GM21786 (cell line): Measurements from ENCODE around the gene FRS2.

Source experiments
- ATAC-seq: cut with Tn5 transposase; IDR thresholded peaks from one replicate; pipeline ENCODE4 v1.9.1; 2021; ENCODE audit not compliant: unreplicated experiment

The FRS2 gene

DNA sequence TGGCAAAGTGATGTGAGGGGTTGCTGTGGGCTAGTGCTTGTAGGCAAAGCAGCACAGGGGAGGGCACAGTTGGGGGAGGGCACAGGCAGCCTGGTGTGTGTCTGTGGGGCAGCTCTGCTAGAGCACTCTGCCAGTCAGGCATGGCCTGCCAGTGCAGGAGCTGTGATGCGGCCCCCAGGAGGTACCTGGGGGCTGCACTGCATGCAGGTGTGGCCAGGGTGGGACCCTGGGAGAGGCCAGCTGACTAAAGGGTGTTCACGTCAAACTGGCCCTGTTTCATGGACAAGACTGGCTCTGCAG lies 54.1 kb downstream of the FRS2 start:
- no peak for ATAC-seq

- no peak for ATAC-seq
Observed at GRCh38 chr12:69524755-69525469, 54.7 kb downstream of the FRS2 start.

DNA sequence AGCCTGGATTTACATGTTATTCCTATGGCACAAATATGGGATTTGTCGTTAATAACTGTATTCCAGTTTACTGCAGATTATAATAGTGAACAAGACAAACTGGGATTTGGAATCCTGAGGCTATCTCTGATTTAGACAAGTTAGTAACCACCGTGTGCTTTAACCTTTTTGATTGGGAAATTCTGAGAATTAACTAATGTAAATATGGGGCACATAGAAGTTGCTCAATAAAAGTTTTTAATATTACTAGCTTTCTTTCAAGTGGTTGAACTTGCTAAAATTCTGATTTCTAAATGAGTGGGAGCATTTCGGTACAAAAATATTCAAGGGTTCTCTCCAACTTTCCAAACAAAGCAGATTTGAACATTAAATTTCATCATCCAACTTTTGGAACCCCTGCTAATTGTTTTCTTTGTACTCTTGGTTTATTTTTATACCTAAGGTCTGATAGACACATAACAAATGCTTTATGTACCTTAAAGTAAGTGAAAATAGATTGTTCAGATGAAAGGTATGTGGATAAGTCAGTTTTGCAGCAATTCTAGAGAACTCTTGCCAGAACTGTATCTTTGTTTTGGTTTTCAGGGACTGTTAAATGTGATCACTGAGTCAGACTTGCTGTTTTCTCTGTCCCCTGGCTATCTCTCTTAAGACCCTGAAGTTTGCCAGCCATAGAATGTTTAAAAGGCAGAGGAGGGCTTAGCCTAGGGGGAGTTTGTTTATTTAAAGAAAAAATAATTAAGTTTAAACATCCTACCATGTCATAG lies 57.5 kb downstream of the FRS2 start:
- no peak for ATAC-seq

- ATAC-seq: no peak
Observed at GRCh38 chr12:69529021-69529420, 58.8 kb downstream of the FRS2 start.

GRCh38 chr12:69533844-69534243 lies 63.7 kb downstream of the FRS2 start:
- ATAC-seq: no peak

GRCh38 chr12:69534389-69534822 lies 64.2 kb downstream of the FRS2 start:
- ATAC-seq: peak; percentile 85

DNA sequence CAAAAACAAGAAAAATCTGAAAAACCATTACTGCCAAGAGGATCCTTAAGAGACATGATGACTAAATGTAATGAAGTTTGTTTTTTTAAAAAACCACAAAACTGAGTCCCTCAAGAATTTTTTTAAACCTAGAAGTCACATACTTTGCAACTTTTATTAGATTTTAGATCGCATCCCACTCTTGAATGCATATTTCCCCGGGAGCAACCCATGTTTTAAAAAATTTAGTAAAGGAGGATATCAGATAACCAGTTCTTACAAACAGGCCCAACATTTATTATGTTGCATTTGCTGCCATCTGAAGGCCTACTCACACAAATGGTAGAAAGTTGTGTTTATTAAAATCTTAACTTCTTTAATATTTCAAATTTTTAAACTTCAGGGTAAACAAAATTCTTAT lies 70.8 kb downstream of the FRS2 start:
- no peak for ATAC-seq

DNA sequence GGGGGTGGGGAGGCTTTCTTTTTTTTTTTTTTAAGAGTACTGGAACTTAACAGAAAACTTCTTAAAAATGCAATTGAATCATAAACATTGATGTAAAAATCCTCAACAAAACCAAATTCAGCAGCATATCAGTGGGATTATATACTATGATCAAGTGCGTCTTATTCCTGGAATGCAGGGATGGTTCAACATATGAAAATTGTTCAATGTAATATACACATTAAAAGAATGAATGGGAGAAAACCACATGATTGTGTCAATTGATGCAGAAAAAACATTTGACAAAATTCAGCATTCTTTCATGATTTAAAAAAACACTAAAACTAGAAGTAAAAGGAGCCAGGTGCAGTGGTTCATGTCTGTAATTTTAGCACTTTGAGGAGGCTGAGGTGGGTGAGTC lies 73.9 kb downstream of the FRS2 start:
- ATAC-seq: no peak

DNA sequence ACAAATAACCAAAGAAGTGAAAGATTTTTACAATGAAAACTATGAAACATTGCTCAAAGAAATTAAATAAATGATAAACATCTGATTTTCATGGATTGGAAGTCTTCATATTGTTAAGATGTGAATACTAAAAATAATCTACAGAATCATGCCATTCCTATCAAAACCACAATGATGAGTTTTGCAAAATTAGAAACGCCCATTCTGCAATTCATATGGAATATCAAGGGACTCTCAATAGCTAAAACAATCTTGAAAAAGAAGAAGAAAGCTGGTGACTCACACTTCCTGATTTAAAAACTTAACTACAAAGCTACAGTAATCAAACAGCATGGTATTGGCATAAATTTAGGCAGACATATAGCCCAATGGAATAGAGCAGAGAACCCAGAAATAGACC lies 74.9 kb downstream of the FRS2 start:
- ATAC-seq: no peak

DNA sequence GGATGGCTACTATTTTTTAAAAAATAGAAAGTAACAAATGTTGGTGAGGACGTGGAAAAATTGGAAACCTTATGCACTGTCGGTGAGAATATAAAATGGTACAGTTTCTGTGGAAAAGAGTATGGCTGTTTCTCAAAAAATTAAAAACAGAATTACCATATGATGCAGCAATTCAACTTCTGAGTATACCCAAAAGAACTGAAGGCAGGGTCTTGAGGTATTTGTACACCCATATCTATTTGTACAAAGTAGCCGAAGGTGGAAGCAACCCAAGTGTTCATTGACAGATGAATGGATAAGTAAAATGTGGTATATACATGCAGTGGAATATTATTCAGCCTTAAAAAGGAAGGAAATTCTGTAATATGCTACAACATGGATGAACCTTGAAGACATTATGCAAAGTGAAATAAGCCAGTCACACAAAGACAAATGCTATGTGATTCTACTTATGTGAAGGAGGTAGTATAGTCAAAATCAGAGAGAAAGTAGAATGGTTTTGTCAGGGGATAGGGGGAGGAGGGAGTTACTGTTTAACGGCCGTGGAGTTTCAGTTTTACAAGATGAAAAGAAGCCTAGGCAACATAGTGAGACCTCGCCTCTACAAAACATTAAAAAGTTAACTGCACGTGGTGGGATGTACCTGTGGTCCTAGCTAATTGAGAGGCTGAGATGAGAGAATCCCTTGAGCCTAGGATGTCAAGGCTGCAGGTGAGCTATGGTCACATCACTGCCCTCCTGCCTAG lies 76.7 kb downstream of the FRS2 start:
- peak; percentile 72 for ATAC-seq

- ATAC-seq: no peak
Observed at GRCh38 chr12:69548687-69549086, 78.5 kb downstream of the FRS2 start.

- ATAC-seq: no peak
Observed at GRCh38 chr12:69550569-69551350, 80.6 kb downstream of the FRS2 start.

GRCh38 chr12:69553628-69554248 lies 83.5 kb downstream of the FRS2 start:
- no peak for ATAC-seq

GRCh38 chr12:69555461-69555860 lies 85.3 kb downstream of the FRS2 start:
- no peak for ATAC-seq

DNA sequence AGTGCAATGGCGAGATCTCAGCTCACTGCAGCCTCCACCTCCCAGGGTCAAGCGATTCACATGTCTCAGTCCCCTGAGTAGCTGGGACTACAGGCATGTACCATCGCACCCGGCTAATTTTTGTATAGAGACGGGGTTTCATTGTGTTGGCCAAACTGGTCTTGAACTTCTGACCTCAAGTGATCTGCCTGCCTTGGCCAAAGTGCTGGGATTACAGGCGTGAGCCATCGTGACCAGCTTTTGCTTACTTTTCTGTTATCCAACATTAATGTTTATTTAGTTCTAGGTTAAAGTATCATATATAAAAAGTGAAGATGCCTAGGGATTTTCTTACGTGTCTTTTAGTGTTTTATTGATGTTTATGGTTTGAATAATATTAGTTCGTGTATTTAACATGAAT lies 86.2 kb downstream of the FRS2 start:
- ATAC-seq: no peak

DNA sequence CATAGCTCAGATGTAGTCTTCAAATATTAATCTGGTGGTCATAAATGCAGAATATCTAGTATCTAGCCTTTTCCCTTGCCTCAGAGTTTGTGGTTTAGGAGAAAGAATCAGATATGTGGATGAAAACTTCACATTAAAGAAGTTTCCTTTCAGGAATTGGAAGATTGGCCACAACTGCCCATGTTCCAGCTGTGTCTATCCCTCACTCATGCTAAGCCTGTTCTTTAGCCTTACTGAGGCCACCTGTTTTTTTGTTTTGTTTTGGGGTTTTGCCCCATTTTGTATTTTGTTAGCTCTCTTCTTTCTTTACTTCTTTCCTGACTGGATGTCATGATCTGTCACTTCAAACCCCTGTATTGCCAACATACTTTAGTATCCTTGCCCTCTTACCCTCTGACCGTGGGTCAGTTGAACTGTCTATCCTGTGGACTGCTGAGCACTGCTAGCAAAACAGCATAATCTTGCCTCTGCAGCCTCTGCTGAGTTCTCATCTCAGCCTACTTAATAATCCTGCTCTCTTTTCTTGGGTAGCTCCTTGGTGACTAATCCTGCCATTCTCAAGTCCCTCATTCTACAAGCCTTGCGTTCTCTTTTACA lies 93.1 kb downstream of the FRS2 start:
- no peak for ATAC-seq

DNA sequence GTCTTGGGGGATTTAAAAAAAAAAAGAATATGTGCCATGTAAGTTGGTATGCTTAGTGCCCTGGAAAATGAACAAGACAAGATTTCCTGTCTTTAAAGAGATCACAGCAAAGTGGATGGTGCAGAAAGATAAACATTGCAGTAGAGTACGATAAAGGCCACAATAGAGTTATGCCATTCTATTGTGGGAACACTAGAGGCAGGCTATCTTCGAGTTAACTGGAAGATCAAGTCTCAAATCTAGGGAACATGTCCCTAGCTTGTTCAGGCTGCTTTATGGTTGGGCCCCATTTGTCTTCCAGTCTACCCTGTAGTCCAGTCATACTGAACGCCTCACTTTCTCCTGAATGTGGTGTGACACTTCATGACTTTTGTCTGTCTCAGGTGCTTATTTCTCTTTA lies 96.4 kb downstream of the FRS2 start:
- ATAC-seq: no peak

GRCh38 chr12:69569236-69569635 lies 99.0 kb downstream of the FRS2 start:
- ATAC-seq: no peak

DNA sequence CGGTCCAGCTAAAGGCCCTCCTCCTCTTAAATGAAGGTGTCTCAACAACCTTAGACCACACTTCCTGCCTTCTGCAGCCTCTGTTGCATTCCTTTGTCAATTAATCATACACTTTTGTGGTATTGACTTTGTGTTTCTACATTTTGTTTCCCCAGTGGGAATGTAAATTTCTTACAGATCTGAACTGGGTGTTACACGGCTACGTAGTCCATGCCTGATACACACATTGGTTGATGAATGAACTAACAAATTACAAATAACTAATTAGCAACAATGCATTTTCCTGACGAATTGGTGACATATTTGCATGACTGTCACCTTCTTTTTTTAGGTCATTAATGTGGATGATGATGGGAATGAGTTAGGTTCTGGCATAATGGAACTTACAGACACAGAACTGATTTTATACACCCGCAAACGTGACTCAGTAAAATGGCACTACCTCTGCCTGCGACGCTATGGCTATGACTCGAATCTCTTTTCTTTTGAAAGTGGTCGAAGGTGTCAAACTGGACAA lies 99.9 kb downstream of the FRS2 start:
- ATAC-seq: no peak
